H1 (cell line): ENCODE measurements around the gene CANT1. TPM values are rescaled to one million over a fixed set of nuclear protein-coding genes. Genes with fewer than 3 reads are reported as not detected.

ENCODE experiments used
- CTCF ChIA-PET: fragments of 300-600 bp; sonication (Branson Sonifier 250); formaldehyde crosslinking; loops from one replicate; lab custom pipeline; 2021; ENCODE audit not compliant: partially characterized antibody; lab: Charles Lee
- POLR2A ChIA-PET: fragments of 300-600 bp; sonication (Branson Sonifier 250); formaldehyde crosslinking; loops from one replicate; lab custom pipeline; 2021; ENCODE audit warnings: inconsistent platforms; ENCODE audit not compliant: partially characterized antibody; lab: Charles Lee
- DNase-seq, 2 experiments: peaks; one replicate each; pipeline versions ENCODE4 v3.0.0 to v3.0.0-alpha.2; 2010 to 2022; ENCODE audit warnings: low spot score in 2 of 2, low read depth in 1 of 2, mixed read lengths in 1 of 2
- FAIRE-seq: peaks from 2 replicates; lab custom pipeline; 2011; peaks lifted over from hg19 to GRCh38; lab: Jason Lieb, UNC
- H2AFZ ChIP-seq: 2 replicates; pipeline ENCODE4 v1.8.1; 2012; ENCODE audit warnings: low read length, inconsistent platforms
- H2AK5ac ChIP-seq: 2 replicates; pipeline ENCODE4 v1.6.1; 2013; ENCODE audit warnings: low read depth, low read length
- H2BK120ac ChIP-seq: replicated peaks from 2 replicates; pipeline ENCODE3; 2013; ENCODE audit warnings: low read depth, low read length, inconsistent platforms
- H2BK12ac ChIP-seq: 2 replicates; pipeline ENCODE4 v1.6.1; 2013; ENCODE audit warnings: low read depth, low read length
- H2BK15ac ChIP-seq: 2 replicates; pipeline ENCODE4 v1.6.1; 2013; ENCODE audit warnings: low read length
- H2BK20ac ChIP-seq: 2 replicates; pipeline ENCODE4 v1.6.1; 2013; ENCODE audit warnings: low read length
- H2BK5ac ChIP-seq: 2 replicates; pipeline ENCODE4 v1.6.1; 2013; ENCODE audit warnings: low read depth, low read length
- H3K14ac ChIP-seq: 2 replicates; pipeline ENCODE4 v1.6.1; 2013; ENCODE audit warnings: inconsistent platforms; ENCODE audit not compliant: insufficient read length
- H3K18ac ChIP-seq: 2 replicates; pipeline ENCODE4 v1.6.1; 2013; ENCODE audit warnings: low read length; ENCODE audit errors: extremely low read depth
- H3K23ac ChIP-seq: 2 replicates; pipeline ENCODE4 v1.6.1; 2013; ENCODE audit warnings: inconsistent platforms; ENCODE audit not compliant: insufficient read length
- H3K23me2 ChIP-seq: 2 replicates; pipeline ENCODE4 v1.6.1; 2013; ENCODE audit warnings: low read depth, low read length
- H3K27ac ChIP-seq: 2 replicates; pipeline ENCODE4 v1.6.1; 2011; ENCODE audit warnings: low read depth, low read length, inconsistent platforms
- H3K27me3 ChIP-seq, 4 experiments: replicated peaks in 1 of 4; 1 replicate in 1 of 4; 2 replicates in 3 of 4; pipeline versions ENCODE4 v1.6.1 to v1.8.1; 2011 to 2013; ENCODE audit warnings: low read length in 3 of 4, mild to moderate bottlenecking in 3 of 4, inconsistent platforms in 2 of 4, mixed read lengths in 2 of 4, moderate library complexity in 1 of 4; ENCODE audit not compliant: control insufficient read depth in 3 of 4, insufficient read depth in 3 of 4; ENCODE audit errors: extremely low read depth in 1 of 4
- H3K36me3 ChIP-seq, 4 experiments: 2 replicates each; pipeline versions ENCODE4 v1.6.1 to v1.8.1; 2011 to 2013; ENCODE audit warnings: mild to moderate bottlenecking in 4 of 4, low read length in 3 of 4, moderate library complexity in 2 of 4, control low read depth in 1 of 4, inconsistent platforms in 1 of 4; ENCODE audit not compliant: insufficient read depth in 4 of 4, control insufficient read depth in 2 of 4
- H3K4ac ChIP-seq: replicated peaks from 2 replicates; pipeline ENCODE3; 2013; ENCODE audit warnings: low read length, low read depth, mixed read lengths, inconsistent platforms; ENCODE audit not compliant: insufficient read length
- H3K4me1 ChIP-seq, 4 experiments: replicated peaks in 1 of 4; 1 replicate in 1 of 4; 2 replicates in 3 of 4; pipeline versions ENCODE4 v1.6.1 to v1.8.1; 2011 to 2013; ENCODE audit warnings: low read length in 3 of 4, inconsistent platforms in 2 of 4, mixed read lengths in 1 of 4; ENCODE audit not compliant: insufficient read depth in 4 of 4, control insufficient read depth in 3 of 4
- H3K4me2 ChIP-seq, 2 experiments: 2 replicates each; pipeline versions ENCODE4 v1.6.1 to v1.8.1; 2011 to 2013; ENCODE audit warnings: low read depth in 2 of 2, low read length in 2 of 2, control low read depth in 1 of 2, inconsistent platforms in 1 of 2, mild to moderate bottlenecking in 1 of 2; ENCODE audit not compliant: insufficient read depth in 1 of 2
- H3K4me3 ChIP-seq, 4 experiments: fragments of 200-600, 300-600 bp in 1 of 4; sonication (generic), shearing (Covaris generic), sonication (Bioruptor Twin) in 1 of 4; 2 replicates each; pipeline versions ENCODE4 v1.5.1 to v1.8.1; 2011 to 2016; ENCODE audit warnings: low read length in 4 of 4, low read depth in 3 of 4, control low read depth in 2 of 4, inconsistent platforms in 2 of 4, mild to moderate bottlenecking in 2 of 4, mixed read lengths in 1 of 4, moderate library complexity in 1 of 4; ENCODE audit not compliant: insufficient read depth in 2 of 4; ENCODE audit errors: extremely low read depth in 1 of 4
- H3K56ac ChIP-seq: replicated peaks from 2 replicates; pipeline ENCODE3; 2013; ENCODE audit warnings: low read depth, mild to moderate bottlenecking, mixed read lengths, low read length, inconsistent platforms; ENCODE audit not compliant: insufficient read length
- H3K79me1 ChIP-seq: 2 replicates; pipeline ENCODE4 v1.6.1; 2013; ENCODE audit warnings: low read depth, low read length, control low read depth
- H3K79me2 ChIP-seq, 2 experiments: 2 replicates each; pipeline versions ENCODE4 v1.6.1 to v1.8.1; 2012 to 2013; ENCODE audit warnings: low read length in 2 of 2, mild to moderate bottlenecking in 2 of 2, inconsistent platforms in 1 of 2; ENCODE audit not compliant: insufficient read depth in 2 of 2, control insufficient read depth in 1 of 2
- H3K9ac ChIP-seq, 4 experiments: replicated peaks in 1 of 4; 1 replicate in 1 of 4; 2 replicates in 3 of 4; pipeline versions ENCODE4 v1.6.1 to v1.8.1; 2011 to 2013; ENCODE audit warnings: low read depth in 3 of 4, low read length in 3 of 4, control low read depth in 2 of 4, mild to moderate bottlenecking in 2 of 4, moderate library complexity in 2 of 4, inconsistent platforms in 1 of 4; ENCODE audit errors: extremely low read depth in 1 of 4
- H3K9me3 ChIP-seq, 2 experiments: 2 replicates each; pipeline versions ENCODE4 v1.6.1 to v1.8.1; 2012 to 2013; ENCODE audit warnings: mild to moderate bottlenecking in 2 of 2, moderate library complexity in 2 of 2, control low read depth in 1 of 2, inconsistent platforms in 1 of 2, low read depth in 1 of 2, low read length in 1 of 2, mixed read lengths in 1 of 2; ENCODE audit not compliant: insufficient read depth in 2 of 2
- H4K20me1 ChIP-seq, 2 experiments: replicated peaks in 1 of 2; 2 replicates each; pipeline versions ENCODE3 to v1.8.1; 2011 to 2013; ENCODE audit warnings: inconsistent platforms in 2 of 2, low read length in 2 of 2, mild to moderate bottlenecking in 1 of 2; ENCODE audit not compliant: insufficient read depth in 2 of 2, control insufficient read depth in 1 of 2
- H4K5ac ChIP-seq: 2 replicates; pipeline ENCODE4 v1.6.1; 2013; ENCODE audit warnings: low read length, low read depth, mixed read lengths, inconsistent platforms; ENCODE audit not compliant: insufficient read length
- H4K8ac ChIP-seq: 2 replicates; pipeline ENCODE4 v1.8.0; 2013; ENCODE audit warnings: mild to moderate bottlenecking, moderate library complexity, low read length, inconsistent platforms; ENCODE audit not compliant: insufficient read depth; ENCODE audit errors: extremely low read depth
- H4K91ac ChIP-seq: replicated peaks from 2 replicates; pipeline ENCODE3; 2013; ENCODE audit warnings: low read length, mixed read lengths, inconsistent platforms; ENCODE audit not compliant: insufficient read length
- BCL11A ChIP-seq, 2 experiments: IDR thresholded peaks; one replicate each; pipeline ENCODE4 v1.6.1; 2011; ENCODE audit warnings: low read depth in 2 of 2, low read length in 2 of 2, mild to moderate bottlenecking in 2 of 2
- CBX5 ChIP-seq: fragments of 300-800, 300-1000 bp; sonication (generic); IDR thresholded peaks from 2 replicates; pipeline ENCODE4 v1.7.1; 2016; ENCODE audit warnings: antibody characterized with exemption, low read length, low read depth
- CTBP2 ChIP-seq: IDR thresholded peaks from 2 replicates; pipeline ENCODE4 v1.7.0; 2011; ENCODE audit warnings: borderline replicate concordance, mild to moderate bottlenecking, moderate library complexity, mixed read lengths, low read length; ENCODE audit not compliant: insufficient read depth, insufficient read length
- GTF2F1 ChIP-seq: IDR thresholded peaks from 2 replicates; pipeline ENCODE4 v1.6.1; 2012; ENCODE audit warnings: low read depth, low read length, improper control_type of control experiment, borderline replicate concordance
- HDAC6 ChIP-seq: IDR thresholded peaks from one replicate; pipeline ENCODE4 v1.7.1; 2012; ENCODE audit warnings: low read depth, mild to moderate bottlenecking, inconsistent platforms, low read length, moderate library complexity
- PHF8 ChIP-seq: fragments of 200-600 bp; sonication (generic); conservative IDR thresholded peaks from 2 replicates; pipeline ENCODE4 v1.7.1; 2012; ENCODE audit warnings: low read depth, mild to moderate bottlenecking, inconsistent platforms, low read length, moderate library complexity
- POLR2A ChIP-seq, 2 experiments: IDR thresholded peaks; 1 replicate in 1 of 2; 2 replicates in 1 of 2; pipeline ENCODE4 v1.6.1; 2011; ENCODE audit warnings: low read depth in 2 of 2, low read length in 2 of 2, mild to moderate bottlenecking in 2 of 2; ENCODE audit errors: control extremely low read depth in 1 of 2
- RBBP5 ChIP-seq: IDR thresholded peaks from 2 replicates; pipeline ENCODE4 v1.7.1; 2012; ENCODE audit warnings: low read depth, mild to moderate bottlenecking, inconsistent platforms, low read length, moderate library complexity, borderline replicate concordance
- SRF ChIP-seq: IDR thresholded peaks from 2 replicates; pipeline ENCODE4 v1.6.1; 2011; ENCODE audit warnings: mild to moderate bottlenecking, low read depth, low read length, moderate library complexity
- TAF7 ChIP-seq: optimal IDR thresholded peaks from 2 replicates; pipeline ENCODE3; 2011; ENCODE audit warnings: low read depth, mild to moderate bottlenecking, inconsistent platforms, low read length, moderate library complexity, borderline replicate concordance
- TEAD4 ChIP-seq: IDR thresholded peaks from 2 replicates; pipeline ENCODE4 v1.6.1; 2012; ENCODE audit warnings: low read depth, low read length, inconsistent platforms, mixed read lengths
- WGBS, 2 experiments: shearing (Covaris generic) in 1 of 2; methylation state at CpG; one replicate each; pipeline versions ENCODE4 v1.1.6 to v1.1.7; 2013 to 2015; ENCODE audit warnings: low lambda C conversion rate in 2 of 2, mixed read lengths in 2 of 2, inconsistent platforms in 1 of 2, low coverage in 1 of 2, missing lambda C conversion rate in 1 of 2; ENCODE audit not compliant: insufficient replicate concordance in 2 of 2, insufficient coverage in 1 of 2, insufficient read length in 1 of 2; ENCODE audit errors: extremely low coverage in 1 of 2, missing lambda C conversion rate in 1 of 2; 5-methylcytosine and 5-hydroxymethylcytosine counted together
- polyA plus RNA-seq, 7 experiments: library from polyadenylated mRNA; depleted of rRNA in 3 of 7; stranded (reverse) in 5 of 7; unstranded in 2 of 7; fragments of >200 nt in 5 of 7; fragments of 200-250 nt in 2 of 7; gene quantifications; 1 replicate in 5 of 7; 2 replicates in 1 of 7; 4 replicates in 1 of 7; pipeline versions ENCODE4 v1.2.1 to v1.2.3, GENCODE V29; 2011 to 2013; ENCODE audit warnings: missing spikeins in 2 of 7, mixed read lengths in 2 of 7
- total RNA-seq: library from RNA; stranded (reverse); fragmentation: NEBNext Ultra II Directional; extraction: Animal tissue kit (Norgen Biotek cat#: 25700); gene quantifications from 2 replicates; pipeline ENCODE4 v1.2.1, GENCODE V29; 2021

CANT1 gene
- total and polyA plus RNA-seq, 2 of the 8 experiments (the other 6 are each of a cell fraction or from before 2014, with no cell fraction given): 23.0 to 32.6 TPM

GRCh38 chr17:78993981-78994671 lies 15.4 kb downstream of the CANT1 start:
- H3K4me2 ChIP-seq: no peak overlapping the region
- no peaks in the 10 kb centered on the region for H3K4me1 ChIP-seq
- H3K36me3 ChIP-seq: peaks cover 0 to 10% (median 2%) of the 10 kb centered on the region in 4 experiments; a peak in 3 of 8 replicates
- H2BK15ac ChIP-seq: no peak overlapping the region
- H3K23me2 ChIP-seq: no peaks in the 10 kb centered on the region
- H3K4ac ChIP-seq: no peak overlapping the region
- no peak overlapping the region for H2BK12ac ChIP-seq
- ChIA-PET POLR2A (no interaction called here), CTCF (interaction anchor here (0.6 to 3.9 kb wide), 12 partner anchors 9 to 137 kb away, joined by 3 to 24 read pairs (median 4); partner anchors contain the start of gene LGALS3BP)
- no peak overlapping the region for H3K14ac ChIP-seq
- TF ChIP-seq TEAD4 (no peak), GTF2F1 (no peak), RBBP5 (no peak), SRF (no peak), CTBP2 (no peak), TAF7 (no peak), CBX5 (no peak), BCL11A (IDR thresholded peaks at IDR 0.05; ENCODE audit: low read depth in 2 of 2, low read length in 2 of 2) (no peak), POLR2A (IDR thresholded peaks at IDR 0.05; ENCODE audit: control extremely low read depth in 1 of 2, low read depth in 2 of 2, low read length in 2 of 2) (no peak), PHF8 (no peak), HDAC6 (no peak)
- peaks cover 6 to 22% of the 10 kb centered on the region in 2 experiments for H4K20me1 ChIP-seq
- no peak overlapping the region for H2AK5ac ChIP-seq
- no peak overlapping the region for H3K4me3 ChIP-seq
- no peaks in the 10 kb centered on the region for H3K79me2 ChIP-seq
- no peak overlapping the region for H2BK5ac ChIP-seq
- H4K91ac ChIP-seq: no peak overlapping the region
- DNase-seq: no peak
- H2BK120ac ChIP-seq: no peak overlapping the region
- H3K79me1 ChIP-seq: no peaks in the 10 kb centered on the region; the same call in 1 of the 2 replicates
- 90% methylated on average over 22 of the region's 22 CpGs; no CpG with 5 or more reads in 1 of the 2 experiments for WGBS, 2 experiments
- FAIRE-seq: no peak
- H2AFZ ChIP-seq: no peak overlapping the region
- no peak overlapping the region for H3K23ac ChIP-seq
- H2BK20ac ChIP-seq: no peak overlapping the region
- no peak overlapping the region for H3K9ac ChIP-seq
- H3K27ac ChIP-seq: no peak overlapping the region
- no peak overlapping the region for H3K56ac ChIP-seq
- H3K9me3 ChIP-seq: no peaks in the 10 kb centered on the region
- H3K27me3 ChIP-seq: peaks cover 0 to 4% (median under 1%) of the 10 kb centered on the region in 4 experiments; a peak in 2 of 7 replicates
- no peak overlapping the region for H4K8ac ChIP-seq
- H4K5ac ChIP-seq: no peak overlapping the region
- H3K18ac ChIP-seq: no peak overlapping the region
